IMR-90 (cell line): Measurements from ENCODE around the gene TAGLN3. TPM values are rescaled to one million over a fixed set of nuclear protein-coding genes. Genes with fewer than 3 reads are reported as not detected.

Experiments used
- ATAC-seq: fragments of 200-7000 bp; cut with Tn5 transposase; 2 replicates; pipeline ENCODE4 v1.9.1; 2020; ENCODE audit warnings: low read depth, mild to moderate bottlenecking, moderate library complexity
- BruUV-seq: library from RNA; stranded (reverse); fragments of 400-500 nt; replicated peaks from 2 replicates; lab custom pipeline; 2021; lab: Mats Ljungman, UMichigan
- CTCF ChIA-PET: fragments of 300-600 bp; formaldehyde crosslinking; extraction: SDS; loops from one replicate; lab custom pipeline; 2021; ENCODE audit warnings: antibody characterized with exemption; lab: Yijun Ruan, JAX
- POLR2A ChIA-PET: fragments of 300-600 bp; sonication (Branson Sonifier 250); formaldehyde crosslinking; loops from one replicate; lab custom pipeline; 2022; ENCODE audit warnings: antibody characterized with exemption; ENCODE audit not compliant: unreplicated experiment; lab: Charles Lee
- DNase-seq: peaks from one replicate; pipeline ENCODE4 v3.0.0; 2013
- H2AFZ ChIP-seq: replicated peaks from 2 replicates; pipeline ENCODE3; 2013; ENCODE audit warnings: low read length, mild to moderate bottlenecking; ENCODE audit not compliant: poor library complexity
- H2AK5ac ChIP-seq: 2 replicates; pipeline ENCODE4 v1.6.1; 2013; ENCODE audit warnings: low read depth, low read length, inconsistent platforms
- H2AK9ac ChIP-seq: replicated peaks from 2 replicates; pipeline ENCODE3; 2013; ENCODE audit warnings: mild to moderate bottlenecking, low read depth, low read length, moderate library complexity; ENCODE audit not compliant: poor library complexity
- H2BK120ac ChIP-seq: 2 replicates; pipeline ENCODE4 v1.6.1; 2013; ENCODE audit warnings: low read depth, low read length, inconsistent platforms
- H2BK15ac ChIP-seq: 3 replicates; pipeline ENCODE4 v1.6.1; 2013; ENCODE audit warnings: low read depth, low read length, inconsistent platforms
- H2BK20ac ChIP-seq: 2 replicates; pipeline ENCODE4 v1.6.1; 2013; ENCODE audit warnings: low read depth, mild to moderate bottlenecking, inconsistent platforms, low read length, moderate library complexity
- H2BK5ac ChIP-seq: 2 replicates; pipeline ENCODE4 v1.6.1; 2013; ENCODE audit warnings: mild to moderate bottlenecking, low read depth, low read length, inconsistent platforms; ENCODE audit not compliant: poor library complexity, severe bottlenecking
- H3K14ac ChIP-seq: replicated peaks from 2 replicates; pipeline ENCODE4 v1.6.1; 2013; ENCODE audit warnings: low read depth, low read length, inconsistent platforms
- H3K18ac ChIP-seq: 2 replicates; pipeline ENCODE4 v1.6.1; 2013; ENCODE audit warnings: low read depth, low read length, control low read depth
- H3K23ac ChIP-seq: 2 replicates; pipeline ENCODE4 v1.6.1; 2013; ENCODE audit warnings: low read depth, low read length, inconsistent platforms
- H3K27ac ChIP-seq: 2 replicates; pipeline ENCODE4 v1.5.1; 2013; ENCODE audit warnings: mild to moderate bottlenecking, control low read depth, low read length; ENCODE audit not compliant: insufficient read depth
- H3K27me3 ChIP-seq: 2 replicates; pipeline ENCODE4 v1.6.1; 2013; ENCODE audit warnings: low read length; ENCODE audit not compliant: control insufficient read depth, insufficient read depth
- H3K36me3 ChIP-seq: 2 replicates; pipeline ENCODE4 v1.6.1; 2013; ENCODE audit warnings: low read length, mixed read lengths; ENCODE audit not compliant: control insufficient read depth, insufficient read depth
- H3K4ac ChIP-seq: 2 replicates; pipeline ENCODE4 v1.6.1; 2013; ENCODE audit warnings: low read depth, low read length, inconsistent platforms
- H3K4me1 ChIP-seq: 2 replicates; pipeline ENCODE4 v1.6.1; 2013; ENCODE audit warnings: low read length, mixed read lengths; ENCODE audit not compliant: control insufficient read depth, insufficient read depth
- H3K4me2 ChIP-seq: 2 replicates; pipeline ENCODE4 v1.6.1; 2013; ENCODE audit warnings: low read depth, mild to moderate bottlenecking, control low read depth, low read length, moderate library complexity
- H3K4me3 ChIP-seq: 2 replicates; pipeline ENCODE4 v1.5.1; 2013; ENCODE audit warnings: low read depth, mild to moderate bottlenecking, control low read depth, low read length, moderate library complexity; ENCODE audit not compliant: insufficient read depth
- H3K56ac ChIP-seq: 2 replicates; pipeline ENCODE4 v1.6.1; 2013; ENCODE audit warnings: low read length, inconsistent platforms; ENCODE audit not compliant: insufficient read depth; ENCODE audit errors: extremely low read depth
- H3K79me1 ChIP-seq, 2 experiments: 2 replicates each; pipeline ENCODE4 v1.6.1; 2013; ENCODE audit warnings: low read length in 2 of 2, inconsistent platforms in 1 of 2, low read depth in 1 of 2
- H3K9ac ChIP-seq: 2 replicates; pipeline ENCODE4 v1.6.1; 2013; ENCODE audit warnings: low read depth, low read length, control low read depth
- H3K9me1 ChIP-seq: 2 replicates; pipeline ENCODE4 v1.6.1; 2013; ENCODE audit warnings: low read length, inconsistent platforms; ENCODE audit not compliant: insufficient read depth
- H3K9me3 ChIP-seq: 2 replicates; pipeline ENCODE4 v1.6.1; 2013; ENCODE audit warnings: low read length; ENCODE audit not compliant: control insufficient read depth, insufficient read depth
- H4K20me1 ChIP-seq: 2 replicates; pipeline ENCODE4 v1.6.1; 2013; ENCODE audit warnings: low read length, inconsistent platforms; ENCODE audit not compliant: insufficient read depth
- H4K5ac ChIP-seq: 2 replicates; pipeline ENCODE4 v1.6.1; 2013; ENCODE audit warnings: mild to moderate bottlenecking, low read depth, low read length, control low read depth
- H4K8ac ChIP-seq, 2 experiments: 2 replicates each; pipeline ENCODE4 v1.6.1; 2013; ENCODE audit warnings: low read depth in 2 of 2, low read length in 2 of 2, control low read depth in 1 of 2, inconsistent platforms in 1 of 2
- H4K91ac ChIP-seq: 2 replicates; pipeline ENCODE4 v1.6.1; 2013; ENCODE audit warnings: low read depth, low read length, inconsistent platforms; ENCODE audit not compliant: insufficient read depth
- BHLHE40 ChIP-seq: fragments of 150-350 bp; IDR thresholded peaks from 2 replicates; pipeline ENCODE4 v1.6.1; 2016; ENCODE audit warnings: mild to moderate bottlenecking, low read depth, low read length
- CHD1 ChIP-seq: IDR thresholded peaks from 2 replicates; pipeline ENCODE4 v1.6.1; 2012; ENCODE audit warnings: low read depth, low read length, improper control_type of control experiment
- FOS ChIP-seq: fragments of 150-350 bp; IDR thresholded peaks from 2 replicates; pipeline ENCODE4 v1.6.1; 2016; ENCODE audit warnings: low read depth, low read length
- MAZ ChIP-seq: IDR thresholded peaks from 2 replicates; pipeline ENCODE4 v1.6.1; 2012; ENCODE audit warnings: low read depth, mild to moderate bottlenecking, low read length, improper control_type of control experiment, moderate library complexity, borderline replicate concordance
- MXI1 ChIP-seq: IDR thresholded peaks from 2 replicates; pipeline ENCODE4 v1.6.1; 2012; ENCODE audit warnings: low read depth, mild to moderate bottlenecking, low read length, moderate library complexity, borderline replicate concordance
- NFE2L2 ChIP-seq: fragments of 150-350 bp; IDR thresholded peaks from 2 replicates; pipeline ENCODE4 v1.6.1; 2016; ENCODE audit warnings: low read depth, mild to moderate bottlenecking, low read length
- RAD21 ChIP-seq: IDR thresholded peaks from 2 replicates; pipeline ENCODE4 v1.6.1; 2012; ENCODE audit warnings: low read length, improper control_type of control experiment
- USF2 ChIP-seq: fragments of 150-350 bp; IDR thresholded peaks from 2 replicates; pipeline ENCODE4 v1.6.1; 2017; ENCODE audit warnings: mild to moderate bottlenecking, antibody characterized with exemption, low read length, low read depth
- WGBS, 2 experiments: methylation state at CpG; one replicate each; pipeline versions ENCODE4 v1.1.5 to v1.1.7; 2013; ENCODE audit warnings: missing lambda C conversion rate in 2 of 2; ENCODE audit not compliant: insufficient read length in 1 of 2; ENCODE audit errors: extremely low coverage in 2 of 2; 5-methylcytosine and 5-hydroxymethylcytosine counted together
- dilution Hi-C: fragments of 300-500 bp; cut with HindIII; formaldehyde crosslinking; loops from one replicate; pipeline ENCODE4 v1.14.3; 2018; ENCODE audit warnings: low sequenced_read_pairs; ENCODE audit not compliant: unreplicated experiment
- in situ Hi-C: fragments of 300-500 bp; cut with MboI; formaldehyde crosslinking; loops from 3 replicates; pipeline ENCODE4 v1.14.3; 2019; ENCODE audit warnings: low sequenced_read_pairs, inconsistent platforms, mixed read lengths
- intact Hi-C: fragments of 100-400 bp; cut with micrococcal nuclease; formaldehyde crosslinking; loops from 2 replicates; pipeline ENCODE4 v1.10.0; 2022
- polyA plus RNA-seq, 3 experiments: library from polyadenylated mRNA; depleted of rRNA; stranded (reverse); fragments of >200 nt; gene quantifications; 2 replicates each; pipeline ENCODE4 v1.2.3, GENCODE V29; 2012; ENCODE audit warnings: low replicate concordance in 1 of 3
- total RNA-seq: library from RNA; depleted of rRNA; stranded (reverse); fragments of >200 nt; gene quantifications from 2 replicates; pipeline ENCODE4 v1.2.3, GENCODE V29; 2012

The TAGLN3 gene
- total and polyA plus RNA-seq, 2 of the 4 experiments (the other 2 are of a cell fraction) = 3.2 to 7.7 TPM

DNA sequence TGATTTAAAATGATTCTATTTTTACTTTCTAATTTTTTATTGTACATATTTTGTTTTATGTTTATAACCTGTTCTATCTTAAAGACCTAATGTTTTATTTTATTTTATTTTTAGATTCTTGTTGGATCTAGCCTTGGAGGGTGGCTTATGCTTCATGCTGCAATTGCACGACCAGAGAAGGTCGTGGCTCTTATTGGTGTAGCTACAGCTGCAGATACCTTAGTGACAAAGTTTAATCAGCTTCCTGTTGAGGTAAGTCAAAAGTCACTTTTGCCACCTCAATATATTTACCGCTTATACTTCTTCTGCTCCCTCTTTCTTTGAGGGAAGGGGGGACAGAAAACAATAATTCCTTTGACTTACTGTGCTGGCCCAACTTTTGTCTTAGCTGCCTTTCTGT lies 11.9 kb upstream of the TAGLN3 start:
- Histone ChIP-seq H3K9ac (no peak overlapping the region), H3K36me3 (peaks cover 10% of the 10 kb centered on the region), H3K4me2 (no peak overlapping the region), H3K18ac (no peak overlapping the region), H2BK5ac (no peak overlapping the region), H3K9me3 (no peaks in the 10 kb centered on the region), H3K27ac (no peak overlapping the region), H3K9me1 (0 out of 2 replicates have a peak, but pooled peaks cover 2% of the 10 kb centered on the region), H3K23ac (no peak overlapping the region), H3K56ac (no peak overlapping the region), H2AFZ (no peak overlapping the region), H4K91ac (no peak overlapping the region), H2AK9ac (no peak overlapping the region), H3K4me1 (no peaks in the 10 kb centered on the region), H2BK20ac (no peak overlapping the region), H3K27me3 (no peaks in the 10 kb centered on the region), H4K20me1 (peaks cover 8% of the 10 kb centered on the region; the same call in 1 of the 2 replicates), H4K5ac (no peak overlapping the region), H3K79me1 (peaks cover 12 to 16% of the 10 kb centered on the region in 2 experiments), H3K14ac (no peak overlapping the region), H2BK120ac (no peak overlapping the region), H3K4ac (no peak overlapping the region), H2BK15ac (no peak overlapping the region), H3K4me3 (no peak overlapping the region), H4K8ac (no peak overlapping the region), H2AK5ac (no peak overlapping the region)
- in situ Hi-C loops = no loop called here
- WGBS, 2 experiments = no CpG with 5 or more reads among the region's 3 CpGs
- dilution Hi-C loops = no loop called here
- DNase-seq (no peak), ATAC-seq (no peak)
- ChIA-PET CTCF (no interaction called here), POLR2A (no interaction called here)
- no peak for TF ChIP-seq MAZ
- no peak for TF ChIP-seq USF2
- TF ChIP-seq CHD1 = no peak
- TF ChIP-seq NFE2L2 = no peak
- no peak for TF ChIP-seq FOS
- TF ChIP-seq BHLHE40 = no peak
- TF ChIP-seq RAD21 = no peak
- TF ChIP-seq MXI1 = no peak
- BruUV-seq = no TSS peak
- intact Hi-C loops = no loop called here
